Peyer's patch (tissue), 4 donors: ENCODE data around the gene GOLGA8N. TPM values are rescaled to one million over a fixed set of nuclear protein-coding genes. Genes with fewer than 3 reads are reported as not detected.
A peak's percentile ranks its signal among the peaks of the same experiment; 100 is the strongest.
"Not testable (repeated sequence)": the region's sequence is repeated elsewhere in the genome, so short reads cannot be mapped to it uniquely, and the experiment has no call there.

ENCODE experiments used
- DNase-seq, 3 donors: peaks; one replicate each; pipeline ENCODE4 v3.0.0-alpha.2; 2017 to 2019
- H3K27ac ChIP-seq, 4 donors: fragments of 200-600 bp; sonication (generic); one replicate each; pipeline ENCODE4 v1.5.1; 2016 to 2019
- H3K27me3 ChIP-seq, 2 donors: fragments of 200-600 bp; sonication (generic); one replicate each; pipeline ENCODE4 v1.5.1; 2019
- H3K36me3 ChIP-seq, 3 donors: fragments of 200-600 bp; sonication (generic); one replicate each; pipeline ENCODE4 v1.5.1; 2016 to 2019
- H3K4me1 ChIP-seq, 4 donors: fragments of 200-600 bp; sonication (generic); one replicate each; pipeline ENCODE4 v1.5.1; 2016 to 2019
- H3K4me3 ChIP-seq, 4 donors: fragments of 200-600 bp; sonication (generic); 1 replicate in 3 of 4; 2 replicates in 1 of 4; pipeline ENCODE4 v1.5.1; 2016 to 2019; ENCODE audit warnings: mild to moderate bottlenecking in 1 of 4
- H3K9me3 ChIP-seq, 4 donors: fragments of 200-600 bp; sonication (generic); one replicate each; pipeline ENCODE4 v1.5.1; 2016 to 2019; ENCODE audit warnings: mild to moderate bottlenecking in 1 of 4
- CTCF ChIP-seq, 6 experiments: fragments of 450-650 bp in 4 of 6; fragments of 200-600 bp in 2 of 6; sonication (generic) in 1 of 6; IDR thresholded peaks; one replicate each; pipeline ENCODE4 v1.5.1; 2017 to 2019; ENCODE audit warnings: antibody characterized with exemption in 6 of 6, mild to moderate bottlenecking in 3 of 6, moderate library complexity in 1 of 6
- total RNA-seq, 4 donors: library from RNA; depleted of rRNA; stranded (reverse); fragments of >200 nt; gene quantifications; one replicate each; pipeline ENCODE4 v1.1.0, GENCODE V29; 2016

Gene GOLGA8N
- total RNA-seq, result 10 to 100 TPM in 3 of 4 donors, 1 to 10 TPM in 1; 9.8 to 61.9 (median 16.6) TPM

- H3K27me3 ChIP-seq, H3K27ac ChIP-seq, H3K36me3 ChIP-seq, H3K4me1 ChIP-seq, H3K4me3 ChIP-seq, DNase-seq, H3K9me3 ChIP-seq: not testable (repeated sequence)
Observed at GRCh38 chr15:32593151-32593550, at the start of gene GOLGA8N. Gene GOLGA8N, plus strand, starts transcription at chr15:32593456.

GRCh38 chr15:32543456-32543855, 49.8 kb upstream of the GOLGA8N start:
- DNase-seq, H3K27ac ChIP-seq, H3K4me1 ChIP-seq, H3K36me3 ChIP-seq, H3K9me3 ChIP-seq, H3K27me3 ChIP-seq, H3K4me3 ChIP-seq: not testable (repeated sequence)

- not testable (repeated sequence) for H3K4me3 ChIP-seq, H3K27me3 ChIP-seq, DNase-seq, H3K36me3 ChIP-seq, H3K27ac ChIP-seq, H3K4me1 ChIP-seq, H3K9me3 ChIP-seq
Observed at GRCh38 chr15:32545129-32545528, 48.1 kb upstream of the GOLGA8N start.

- H3K4me3 ChIP-seq, H3K4me1 ChIP-seq, DNase-seq, H3K27ac ChIP-seq, H3K27me3 ChIP-seq, H3K9me3 ChIP-seq, H3K36me3 ChIP-seq: not testable (repeated sequence)
Observed at GRCh38 chr15:32554587-32554986, 38.7 kb upstream of the GOLGA8N start.

GRCh38 chr15:32562198-32562597, 31.1 kb upstream of the GOLGA8N start:
- not testable (repeated sequence) for DNase-seq, H3K9me3 ChIP-seq, H3K27ac ChIP-seq, H3K4me3 ChIP-seq, H3K27me3 ChIP-seq, H3K4me1 ChIP-seq, H3K36me3 ChIP-seq

- H3K36me3 ChIP-seq, H3K9me3 ChIP-seq, H3K27me3 ChIP-seq, H3K4me3 ChIP-seq, H3K4me1 ChIP-seq, H3K27ac ChIP-seq, DNase-seq: not testable (repeated sequence)
Observed at GRCh38 chr15:32568988-32569387, 24.3 kb upstream of the GOLGA8N start.

- H3K36me3 ChIP-seq, H3K9me3 ChIP-seq, H3K4me1 ChIP-seq, DNase-seq, H3K4me3 ChIP-seq, H3K27me3 ChIP-seq: not testable (repeated sequence)
- H3K27ac ChIP-seq, result peak overlapping the region in 1 of 4 donors; percentile 19
Observed at GRCh38 chr15:32578482-32578881, 14.8 kb upstream of the GOLGA8N start.

GRCh38 chr15:32585844-32586243, 7.4 kb upstream of the GOLGA8N start:
- H3K9me3 ChIP-seq, H3K27ac ChIP-seq, H3K36me3 ChIP-seq, H3K4me1 ChIP-seq, DNase-seq, H3K4me3 ChIP-seq, H3K27me3 ChIP-seq: not testable (repeated sequence)

GRCh38 chr15:32609518-32609917, 16.3 kb downstream of the GOLGA8N start:
- H3K36me3 ChIP-seq, H3K4me1 ChIP-seq, H3K9me3 ChIP-seq, H3K4me3 ChIP-seq, H3K27ac ChIP-seq, DNase-seq, H3K27me3 ChIP-seq: not testable (repeated sequence)

- not testable (repeated sequence) for DNase-seq
Observed at GRCh38 chr15:32610719-32611118, 17.5 kb downstream of the GOLGA8N start.

GRCh38 chr15:32614712-32615050, 21.4 kb downstream of the GOLGA8N start:
- not testable (repeated sequence) for H3K27me3 ChIP-seq, H3K4me1 ChIP-seq, H3K36me3 ChIP-seq, H3K9me3 ChIP-seq
- DNase-seq, result peak in 2 of 3 donors; percentile 59 to 76
- Histone ChIP-seq H3K27ac (peak overlapping the region; percentile 67 to 83 (median 76)), H3K4me3 (peak overlapping the region; percentile 48 to 71 (median 62))

More at GRCh38 chr15:32610719-32611118, 17.5 kb downstream of the GOLGA8N start:
- H3K36me3 ChIP-seq, H3K27ac ChIP-seq, H3K9me3 ChIP-seq, H3K4me3 ChIP-seq, H3K4me1 ChIP-seq, H3K27me3 ChIP-seq: not testable (repeated sequence)
- TF ChIP-seq CTCF (IDR thresholded peaks at IDR 0.05), result peak in 2 of 6 experiments; percentile 24 to 39

GRCh38 chr15:32615051-32615870, 22.0 kb downstream of the GOLGA8N start, which contains the start of gene ARHGAP11A:
Gene ARHGAP11A, plus strand, starts transcription at chr15:32615504. Its CDS starts 708 bp downstream, at chr15:32616212.
- not testable (repeated sequence) for H3K4me1 ChIP-seq, H3K36me3 ChIP-seq, H3K27me3 ChIP-seq, H3K9me3 ChIP-seq
- DNase-seq, result peak; percentile 79 to 92 (median 84)
- peak within 1 kb of the TSS; percentile 48 to 71 (median 62) for H3K4me3 ChIP-seq
- H3K27ac ChIP-seq, result peak within 1 kb of the TSS; percentile 67 to 83 (median 76)

GRCh38 chr15:32615871-32616426, 22.7 kb downstream of the GOLGA8N start:
- DNase-seq, H3K27me3 ChIP-seq, H3K4me1 ChIP-seq, H3K9me3 ChIP-seq, H3K36me3 ChIP-seq: not testable (repeated sequence)
- peak overlapping the region in 3 of 4 donors; percentile 73 to 83 (median 78) for H3K27ac ChIP-seq
- H3K4me3 ChIP-seq, result peak overlapping the region; percentile 48 to 71 (median 62)
